GM19468 (cell line): ENCODE measurements around the gene HMCN2.

ENCODE experiments used
- ATAC-seq: cut with Tn5 transposase; IDR thresholded peaks from one replicate; pipeline ENCODE4 v1.9.1; 2021; ENCODE audit warnings: mild to moderate bottlenecking, moderate library complexity, moderate number of reproducible peaks; ENCODE audit not compliant: unreplicated experiment; ENCODE audit errors: extremely low read depth

HMCN2 gene

GRCh38 chr9:130354806-130355205, 89.2 kb downstream of the HMCN2 start:
- ATAC-seq, result no peak

DNA sequence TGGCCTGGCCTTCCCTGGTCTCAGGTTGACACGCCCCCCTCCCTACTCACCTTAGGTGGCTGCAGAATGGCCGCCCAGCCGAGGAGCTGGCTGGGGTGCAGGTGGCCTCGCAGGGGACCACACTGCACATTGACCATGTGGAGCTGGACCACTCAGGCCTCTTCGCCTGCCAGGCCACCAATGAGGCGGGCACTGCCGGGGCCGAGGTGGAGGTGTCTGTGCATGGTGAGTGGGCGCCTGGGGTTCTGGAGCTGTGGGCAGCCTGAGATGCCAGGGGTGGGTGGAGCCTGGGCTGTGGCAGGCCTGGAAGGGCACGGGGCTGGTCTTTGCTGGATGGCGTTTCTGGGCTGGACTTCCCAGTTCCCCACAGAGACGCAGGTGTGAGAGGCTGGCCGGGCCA, 90.5 kb downstream of the HMCN2 start:
- ATAC-seq, result no peak

GRCh38 chr9:130356877-130357584, 91.5 kb downstream of the HMCN2 start:
- ATAC-seq, result no peak

- ATAC-seq, result no peak
These were observed 93.4 kb downstream of the HMCN2 start for GRCh38 chr9:130358928-130359327.

GRCh38 chr9:130359819-130360218, 94.3 kb downstream of the HMCN2 start:
- no peak for ATAC-seq

DNA sequence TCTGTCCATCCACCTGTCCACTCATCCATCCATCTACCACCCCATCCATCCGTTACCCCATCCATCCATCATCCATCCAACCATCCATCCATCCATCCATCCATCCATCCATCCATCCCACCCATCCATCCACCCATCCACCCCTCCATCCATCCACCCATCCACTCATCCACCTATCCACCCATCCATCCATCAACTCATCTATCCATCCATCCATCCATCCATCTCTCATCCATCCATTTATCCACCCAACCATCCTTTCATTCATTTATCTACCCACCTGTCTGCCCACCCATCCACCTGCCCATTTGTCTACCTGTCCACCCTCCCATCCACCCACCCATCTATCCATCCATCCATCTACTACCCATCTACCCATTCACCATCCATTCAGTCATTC, 95.1 kb downstream of the HMCN2 start:
- no peak for ATAC-seq

DNA sequence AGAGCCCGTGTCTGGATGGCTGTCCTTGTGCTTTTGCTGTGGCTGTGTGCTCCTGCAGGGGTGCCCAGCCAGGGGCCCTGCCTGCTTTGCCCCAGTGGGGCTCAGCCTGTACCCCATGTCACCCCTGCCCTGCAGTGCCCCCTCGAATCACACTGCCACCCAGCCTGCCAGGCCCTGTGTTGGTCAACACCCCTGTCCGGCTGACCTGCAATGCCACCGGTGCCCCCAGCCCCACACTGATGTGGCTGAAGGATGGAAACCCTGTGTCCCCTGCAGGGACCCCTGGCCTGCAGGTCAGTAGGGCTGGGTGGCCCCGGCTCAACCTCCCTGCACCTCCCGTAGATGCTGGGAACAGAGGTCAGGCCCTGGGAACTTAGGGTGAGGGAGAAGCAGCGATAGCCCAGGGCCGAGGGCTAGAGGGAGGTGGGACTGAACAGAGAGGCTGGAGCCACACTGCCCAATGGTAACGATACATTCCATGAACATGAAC, 96.4 kb downstream of the HMCN2 start:
- no peak for ATAC-seq

- ATAC-seq, result no peak
These were observed 97.1 kb downstream of the HMCN2 start for GRCh38 chr9:130362691-130363090.

DNA sequence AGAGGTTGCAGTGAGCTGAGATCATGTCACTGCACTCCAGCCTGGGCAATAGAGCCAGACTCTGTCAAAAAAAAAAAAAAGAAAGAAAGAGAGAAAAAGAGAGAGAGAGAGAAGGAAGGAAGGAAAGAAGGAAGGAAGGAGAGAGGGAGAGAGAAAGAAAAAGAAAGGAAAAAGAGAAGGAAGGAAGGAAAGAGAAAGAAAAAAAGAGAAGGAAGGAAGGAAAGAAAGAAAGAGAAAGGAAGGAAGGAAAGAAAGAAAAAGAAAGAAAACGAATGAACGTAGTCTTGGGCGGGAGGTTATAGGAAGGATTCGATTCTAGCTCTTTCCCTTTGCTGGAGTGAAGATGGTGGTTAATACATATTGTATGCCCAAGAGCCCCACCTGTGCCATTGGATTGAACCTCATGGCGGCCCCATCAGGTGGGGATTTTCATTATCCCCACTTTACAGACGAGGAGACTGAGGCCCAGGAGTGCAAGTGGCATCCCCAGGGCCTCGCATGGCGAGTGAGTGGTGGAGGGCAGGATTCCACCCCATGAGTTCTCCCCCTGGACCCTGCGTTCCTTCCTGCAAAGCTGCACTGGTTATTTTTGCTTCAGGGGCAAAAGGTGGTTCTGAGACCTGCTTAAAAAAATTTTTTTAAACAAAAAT, 98.3 kb downstream of the HMCN2 start:
- no peak for ATAC-seq

- no peak for ATAC-seq
These were observed 99.2 kb downstream of the HMCN2 start for GRCh38 chr9:130364619-130365322.

DNA sequence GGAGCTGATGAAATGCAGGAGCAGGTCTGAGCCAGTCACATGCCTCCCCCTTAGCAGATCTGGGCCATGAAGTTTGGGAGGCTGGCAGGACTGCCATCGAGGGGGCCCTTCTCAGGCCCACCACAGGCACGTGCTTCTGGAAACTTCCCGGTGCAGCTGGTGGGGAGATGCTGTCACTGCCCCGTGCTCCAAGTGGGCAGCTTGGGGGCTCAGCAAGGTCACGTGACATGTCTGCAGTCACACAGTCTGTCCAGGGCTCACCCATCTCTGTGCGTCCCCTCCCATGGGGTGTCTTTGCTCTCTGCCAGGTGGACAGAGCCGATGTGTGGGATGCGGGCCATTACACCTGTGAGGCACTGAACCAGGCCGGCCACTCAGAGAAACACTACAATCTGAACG, 99.8 kb downstream of the HMCN2 start:
- no peak for ATAC-seq

DNA sequence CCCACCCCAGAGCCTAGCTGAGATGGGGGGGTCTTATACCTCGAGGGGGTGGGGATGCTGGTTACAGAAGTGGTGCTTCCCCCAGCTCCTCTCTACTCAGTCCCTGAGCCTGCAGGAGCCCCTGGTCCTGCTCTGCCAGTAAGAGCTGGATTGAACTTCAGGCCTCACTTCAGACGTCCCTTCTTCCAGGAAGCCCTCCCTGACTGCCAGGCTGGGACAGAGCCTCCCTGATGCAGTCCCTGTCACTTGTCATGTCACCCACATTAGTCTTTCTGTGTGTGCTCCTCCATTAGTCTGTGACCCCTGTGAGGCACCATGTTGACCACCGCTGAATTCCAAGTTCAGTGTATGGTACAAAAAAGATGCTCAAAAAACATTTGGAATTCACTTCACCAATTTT, 100.5 kb downstream of the HMCN2 start:
- ATAC-seq, result no peak

GRCh38 chr9:130366888-130367550, 101.5 kb downstream of the HMCN2 start:
- no peak for ATAC-seq

DNA sequence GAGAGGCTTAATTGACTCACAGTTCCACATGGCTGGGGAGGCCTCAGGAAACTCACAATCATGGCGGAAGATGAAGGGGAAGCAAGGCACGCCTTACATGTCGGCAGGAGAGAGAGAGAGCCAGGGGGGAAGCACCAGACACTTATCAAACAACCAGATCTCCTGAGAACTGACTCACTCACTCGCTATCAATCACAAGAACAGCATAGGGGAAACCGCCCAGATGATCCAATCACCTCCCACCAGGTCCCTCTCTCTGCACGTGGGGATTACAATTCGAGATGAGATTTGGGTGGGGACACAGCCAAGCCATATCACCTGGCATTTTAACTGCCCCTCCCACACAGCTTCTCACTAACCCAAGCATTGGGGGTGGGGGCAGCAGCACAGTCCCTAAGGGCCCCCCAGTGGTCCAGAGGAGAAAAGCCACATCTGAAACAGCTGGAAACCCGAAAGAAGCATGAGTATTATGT, 103.1 kb downstream of the HMCN2 start:
- no peak for ATAC-seq

DNA sequence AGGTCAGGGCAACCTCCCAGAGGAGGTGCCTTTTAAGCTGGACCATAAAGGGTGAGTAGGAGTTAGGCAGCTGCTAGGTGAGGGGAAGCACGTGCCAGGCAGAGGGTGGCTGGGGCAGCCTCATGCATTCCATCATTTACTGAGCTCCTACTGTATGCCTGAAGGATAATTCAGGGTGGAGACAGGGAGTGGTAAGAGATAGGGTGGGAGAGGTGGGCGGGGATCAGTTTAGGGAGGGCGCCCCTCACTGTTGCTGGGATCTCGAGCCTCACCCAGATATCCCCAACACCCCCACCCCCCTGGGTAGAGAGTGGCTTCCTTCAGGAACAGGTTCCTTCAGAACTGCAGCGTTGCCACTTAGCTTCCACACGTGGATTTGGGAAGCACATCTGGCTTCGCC, 104.7 kb downstream of the HMCN2 start:
- ATAC-seq, result no peak

DNA sequence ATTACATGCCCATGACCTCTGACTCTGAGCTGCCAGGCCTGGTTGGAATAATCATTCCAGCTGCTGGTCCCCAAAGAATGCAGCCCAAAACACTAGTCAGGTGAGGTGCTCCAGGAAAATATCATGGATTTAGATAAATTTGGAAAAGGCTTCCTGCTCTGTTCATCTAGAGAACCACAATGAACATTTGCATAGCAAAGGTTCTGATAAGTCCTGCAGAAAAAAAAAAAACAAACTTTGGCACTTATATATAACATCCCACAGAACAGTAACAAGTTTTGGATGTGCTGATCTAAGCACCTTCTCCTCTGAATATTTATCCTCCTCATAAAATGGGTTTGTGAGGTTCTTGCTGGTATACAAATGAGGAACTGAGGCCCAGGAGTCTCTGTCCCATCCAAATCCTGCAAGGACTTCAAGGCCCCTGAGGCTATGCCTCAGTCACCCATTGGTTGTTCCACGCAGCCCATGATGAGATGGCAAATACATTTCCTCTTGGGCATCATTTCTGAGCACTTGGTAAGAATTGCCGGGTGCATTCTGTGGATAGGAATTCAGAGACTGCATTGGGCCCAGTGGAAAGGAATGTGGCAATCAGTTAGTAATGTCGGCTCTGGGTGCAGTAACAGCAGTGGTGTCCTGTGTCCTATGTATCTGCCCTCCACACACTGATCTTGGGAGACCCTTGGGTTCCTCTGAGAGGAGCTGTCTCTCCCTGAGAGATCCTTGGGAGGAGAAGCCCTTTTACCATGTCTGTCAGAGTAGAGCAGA, 105.8 kb downstream of the HMCN2 start:
- ATAC-seq, result no peak

DNA sequence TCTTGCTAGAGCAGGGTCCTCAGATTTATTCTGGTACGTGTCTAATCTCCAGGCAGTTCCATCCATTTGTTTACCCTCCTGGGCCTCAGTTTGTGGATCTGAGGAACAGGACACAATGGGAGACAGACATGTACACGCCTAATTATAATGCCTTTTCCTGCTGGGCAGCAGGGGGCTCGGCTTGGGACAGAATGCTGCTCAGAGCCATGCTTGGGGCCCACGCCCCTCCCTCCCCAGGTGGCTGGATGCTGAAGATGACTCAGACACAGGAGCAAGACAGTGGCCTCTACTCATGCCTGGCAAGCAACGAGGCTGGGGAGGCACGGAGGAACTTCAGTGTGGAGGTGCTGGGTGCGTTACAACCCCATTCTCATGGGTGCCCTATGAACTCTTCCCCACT, 106.5 kb downstream of the HMCN2 start:
- no peak for ATAC-seq

DNA sequence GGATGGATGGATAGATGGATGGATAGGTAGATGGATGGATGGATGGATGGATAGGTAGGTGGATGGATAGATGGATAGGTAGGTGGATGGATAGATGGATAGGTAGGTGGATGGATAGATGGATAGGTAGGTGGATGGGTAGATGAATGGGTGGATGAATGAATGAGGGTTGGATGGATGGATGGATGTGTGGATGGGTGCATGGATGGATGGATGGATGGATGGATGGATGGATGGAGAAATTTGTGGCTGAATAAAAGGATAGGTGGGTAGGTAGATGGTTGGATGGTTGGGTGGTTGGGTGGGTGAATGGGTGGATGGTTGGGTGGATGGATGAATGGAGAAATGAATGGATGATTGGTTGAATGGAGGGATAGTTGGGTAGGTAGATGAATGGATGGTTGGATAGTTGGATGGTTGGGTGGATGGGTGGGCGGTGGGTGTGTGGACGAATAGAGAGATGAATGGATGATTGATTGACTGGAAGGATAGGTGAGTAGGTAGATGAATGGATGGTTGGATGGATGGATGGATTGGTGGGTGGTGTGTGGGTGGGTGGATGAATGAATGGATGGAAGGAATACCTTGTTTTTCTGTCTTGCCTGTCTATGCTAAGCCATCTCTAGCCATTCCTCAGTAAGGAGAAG, 108.2 kb downstream of the HMCN2 start:
- no peak for ATAC-seq

DNA sequence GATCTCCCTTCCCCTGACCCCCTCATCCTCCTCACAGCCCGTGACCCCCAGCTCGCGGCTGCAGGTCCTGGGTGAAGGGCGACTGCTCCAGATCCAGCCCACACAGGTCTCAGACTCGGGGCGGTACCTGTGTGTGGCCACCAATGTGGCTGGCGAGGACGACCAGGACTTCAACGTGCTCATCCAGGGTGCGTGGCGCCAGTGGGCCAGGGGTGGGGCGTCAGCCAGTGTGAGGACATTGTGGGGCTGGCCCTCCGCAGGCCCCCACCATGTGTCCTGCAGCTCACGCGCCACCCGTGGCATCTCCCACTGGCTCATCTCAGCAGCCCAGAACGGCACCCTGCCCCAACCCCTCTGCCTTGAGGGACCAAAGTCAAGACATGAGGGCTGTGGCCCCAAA, 112.1 kb downstream of the HMCN2 start:
- no peak for ATAC-seq
